Peyer's patch (tissue), 4 donors: ENCODE data around the gene AHRR. TPM values are rescaled to one million over a fixed set of nuclear protein-coding genes. Genes with fewer than 3 reads are reported as not detected.

Experiments used
- DNase-seq, 3 donors: peaks; one replicate each; pipeline ENCODE4 v3.0.0-alpha.2; 2017 to 2019
- H3K27ac ChIP-seq, 4 donors: fragments of 200-600 bp; sonication (generic); one replicate each; pipeline ENCODE4 v1.5.1; 2016 to 2019
- H3K27me3 ChIP-seq, 2 donors: fragments of 200-600 bp; sonication (generic); one replicate each; pipeline ENCODE4 v1.5.1; 2019
- H3K36me3 ChIP-seq, 3 donors: fragments of 200-600 bp; sonication (generic); one replicate each; pipeline ENCODE4 v1.5.1; 2016 to 2019
- H3K4me1 ChIP-seq, 4 donors: fragments of 200-600 bp; sonication (generic); one replicate each; pipeline ENCODE4 v1.5.1; 2016 to 2019
- H3K4me3 ChIP-seq, 4 donors: fragments of 200-600 bp; sonication (generic); 1 replicate in 3 of 4; 2 replicates in 1 of 4; pipeline ENCODE4 v1.5.1; 2016 to 2019; ENCODE audit warnings: mild to moderate bottlenecking in 1 of 4
- H3K9me3 ChIP-seq, 4 donors: fragments of 200-600 bp; sonication (generic); one replicate each; pipeline ENCODE4 v1.5.1; 2016 to 2019; ENCODE audit warnings: mild to moderate bottlenecking in 1 of 4
- POLR2A ChIP-seq, 2 donors: fragments of 450-650 bp; IDR thresholded peaks; one replicate each; pipeline ENCODE4 v1.5.1; 2017; ENCODE audit warnings: antibody characterized with exemption in 2 of 2, mild to moderate bottlenecking in 2 of 2, moderate library complexity in 2 of 2
- total RNA-seq, 4 donors: library from RNA; depleted of rRNA; stranded (reverse); fragments of >200 nt; gene quantifications; one replicate each; pipeline ENCODE4 v1.1.0, GENCODE V29; 2016
- TF ChIP-seq, protein P1 (sequence below), 6 experiments: fragments of 450-650 bp in 4 of 6; fragments of 200-600 bp in 2 of 6; sonication (generic) in 1 of 6; IDR thresholded peaks; one replicate each; pipeline ENCODE4 v1.5.1; 2017 to 2019; ENCODE audit warnings: antibody characterized with exemption in 6 of 6, mild to moderate bottlenecking in 3 of 6, moderate library complexity in 1 of 6

The AHRR gene
- total RNA-seq, 4 donors from 2014 or later = 1.6 to 28.1 (median 2.4) TPM

DNA sequence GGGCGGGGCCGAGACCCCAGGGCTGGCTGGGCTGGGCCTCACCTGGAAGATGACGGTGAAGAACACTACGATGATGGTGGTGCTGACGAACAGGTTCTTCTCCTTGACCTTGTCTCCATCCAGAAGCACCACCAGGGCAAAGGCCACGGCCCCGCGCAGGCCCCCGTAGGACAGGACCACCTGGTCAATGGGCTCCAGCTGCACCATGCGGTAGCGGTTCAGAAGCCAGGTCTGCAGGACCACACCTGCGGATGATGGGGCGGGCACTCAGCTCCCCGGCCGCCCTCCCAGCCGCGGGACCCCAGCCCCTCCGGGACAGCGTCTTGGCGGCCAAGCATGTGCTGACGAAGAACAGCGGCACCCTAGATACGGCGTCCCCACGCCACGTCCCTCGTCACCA lies 161.0 kb downstream of the AHRR start:
- no peaks in the 10 kb centered on the region for H3K27me3 ChIP-seq
- H3K36me3 ChIP-seq = peaks cover 0 to 6% (median 0%) of the 10 kb centered on the region in 3 donors
- H3K4me3 ChIP-seq = no peak overlapping the region
- H3K27ac ChIP-seq = no peak overlapping the region
- no peak for TF ChIP-seq POLR2A (IDR thresholded peaks at IDR 0.05)
- TF ChIP-seq, protein P1, sequence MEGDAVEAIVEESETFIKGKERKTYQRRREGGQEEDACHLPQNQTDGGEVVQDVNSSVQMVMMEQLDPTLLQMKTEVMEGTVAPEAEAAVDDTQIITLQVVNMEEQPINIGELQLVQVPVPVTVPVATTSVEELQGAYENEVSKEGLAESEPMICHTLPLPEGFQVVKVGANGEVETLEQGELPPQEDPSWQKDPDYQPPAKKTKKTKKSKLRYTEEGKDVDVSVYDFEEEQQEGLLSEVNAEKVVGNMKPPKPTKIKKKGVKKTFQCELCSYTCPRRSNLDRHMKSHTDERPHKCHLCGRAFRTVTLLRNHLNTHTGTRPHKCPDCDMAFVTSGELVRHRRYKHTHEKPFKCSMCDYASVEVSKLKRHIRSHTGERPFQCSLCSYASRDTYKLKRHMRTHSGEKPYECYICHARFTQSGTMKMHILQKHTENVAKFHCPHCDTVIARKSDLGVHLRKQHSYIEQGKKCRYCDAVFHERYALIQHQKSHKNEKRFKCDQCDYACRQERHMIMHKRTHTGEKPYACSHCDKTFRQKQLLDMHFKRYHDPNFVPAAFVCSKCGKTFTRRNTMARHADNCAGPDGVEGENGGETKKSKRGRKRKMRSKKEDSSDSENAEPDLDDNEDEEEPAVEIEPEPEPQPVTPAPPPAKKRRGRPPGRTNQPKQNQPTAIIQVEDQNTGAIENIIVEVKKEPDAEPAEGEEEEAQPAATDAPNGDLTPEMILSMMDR (IDR thresholded peaks at IDR 0.05) = no peak
- H3K4me1 ChIP-seq = peaks cover 0 to 7% (median 0%) of the 10 kb centered on the region in 4 donors
- DNase-seq = no peak
- H3K9me3 ChIP-seq = no peaks in the 10 kb centered on the region

DNA sequence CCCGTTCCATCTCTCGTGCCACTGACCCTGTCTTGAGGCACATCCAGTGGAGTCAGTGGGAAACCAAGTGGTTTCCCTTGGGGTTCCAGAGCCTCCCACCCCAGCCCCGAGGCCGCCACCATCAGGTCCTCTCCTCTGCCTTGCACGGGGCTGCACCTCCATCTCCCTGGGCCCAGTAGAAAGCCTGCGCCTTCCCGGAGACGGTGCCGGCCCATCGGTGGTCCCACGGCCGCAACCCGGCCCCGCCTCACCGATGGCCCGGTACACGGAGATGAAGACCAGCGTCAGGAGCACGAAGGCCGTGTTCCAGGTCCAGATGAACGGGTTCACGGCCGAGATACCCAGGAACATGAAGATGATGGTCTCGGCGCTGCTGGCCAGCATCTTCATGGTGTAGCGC lies 161.5 kb downstream of the AHRR start:
- Histone ChIP-seq H3K27me3 (no peaks in the 10 kb centered on the region), H3K27ac (no peak overlapping the region), H3K9me3 (no peaks in the 10 kb centered on the region), H3K4me3 (no peak overlapping the region), H3K36me3 (peaks cover 0 to 6% (median 0%) of the 10 kb centered on the region in 3 donors), H3K4me1 (peaks cover 0 to 7% (median 0%) of the 10 kb centered on the region in 4 donors)
- TF ChIP-seq, protein P1 (IDR thresholded peaks at IDR 0.05) = no peak
- no peak for TF ChIP-seq POLR2A (IDR thresholded peaks at IDR 0.05)
- no peak for DNase-seq

DNA sequence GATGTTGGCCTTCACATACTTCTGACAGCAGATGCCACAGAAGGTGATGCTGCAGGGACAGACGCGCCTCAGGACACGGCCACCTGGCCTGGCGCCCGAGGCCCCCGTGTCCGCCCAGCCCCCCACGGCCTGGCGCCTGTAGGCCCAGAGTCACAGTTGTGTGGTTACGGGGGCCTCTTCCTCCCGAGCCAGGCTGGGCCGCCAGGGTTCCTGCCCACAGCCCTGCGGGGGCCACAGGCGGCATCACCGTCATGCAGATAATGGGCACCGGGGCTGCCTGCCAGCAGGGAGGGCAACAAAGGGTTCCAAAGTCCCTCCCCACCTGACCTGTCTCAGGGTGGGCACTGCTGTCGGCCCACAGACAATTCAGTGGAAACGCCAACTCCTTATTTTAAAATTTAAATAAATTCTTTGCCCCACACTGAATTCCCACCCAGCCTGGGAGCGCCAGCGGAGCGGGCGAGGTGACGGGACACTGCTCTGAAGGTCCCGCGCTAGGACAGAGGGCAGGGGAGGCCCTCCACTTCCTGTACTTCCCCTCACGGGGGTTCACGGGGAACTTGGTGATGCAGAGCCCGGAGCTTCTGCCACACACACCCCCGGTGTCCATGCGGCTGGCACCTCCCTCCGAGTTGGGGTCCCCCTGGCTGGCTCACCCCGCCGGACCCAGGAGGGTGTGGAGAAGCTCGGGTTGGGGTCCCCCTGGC lies 162.1 kb downstream of the AHRR start:
- Histone ChIP-seq H3K27me3 (no peaks in the 10 kb centered on the region), H3K4me3 (no peak overlapping the region), H3K27ac (no peak overlapping the region), H3K4me1 (peaks cover 0 to 7% (median 0%) of the 10 kb centered on the region in 4 donors), H3K36me3 (peaks cover 0 to 6% (median 0%) of the 10 kb centered on the region in 3 donors), H3K9me3 (no peaks in the 10 kb centered on the region)
- no peak for DNase-seq
- TF ChIP-seq POLR2A (IDR thresholded peaks at IDR 0.05) = no peak
- TF ChIP-seq, protein P1 (IDR thresholded peaks at IDR 0.05) = no peak

DNA sequence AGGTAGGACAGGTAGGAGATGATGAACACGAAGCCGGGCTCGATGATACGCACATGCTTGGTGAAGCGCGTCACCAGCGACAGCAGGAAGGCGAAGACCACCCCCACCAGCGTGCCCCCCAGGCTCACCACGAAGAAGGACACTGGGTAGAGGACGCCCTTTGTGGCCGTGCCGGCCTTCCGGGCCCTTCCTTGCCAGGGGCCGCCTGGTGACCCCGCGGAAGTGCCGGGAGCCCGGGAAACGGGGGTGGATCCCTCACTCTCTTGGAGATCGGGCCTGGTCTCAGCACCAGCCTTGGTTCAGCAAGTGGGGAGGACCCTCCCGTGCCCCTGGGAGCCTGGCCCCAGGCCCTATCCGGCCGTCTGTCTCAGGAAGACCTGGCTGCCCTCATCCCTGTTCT lies 163.0 kb downstream of the AHRR start:
- H3K4me3 ChIP-seq = no peak overlapping the region
- TF ChIP-seq POLR2A (IDR thresholded peaks at IDR 0.05) = no peak
- TF ChIP-seq, protein P1 (IDR thresholded peaks at IDR 0.05) = no peak
- no peak overlapping the region for H3K27ac ChIP-seq
- H3K9me3 ChIP-seq = no peaks in the 10 kb centered on the region
- no peaks in the 10 kb centered on the region for H3K27me3 ChIP-seq
- H3K4me1 ChIP-seq = peaks cover 0 to 7% (median 0%) of the 10 kb centered on the region in 4 donors
- H3K36me3 ChIP-seq = peaks cover 0 to 6% (median 0%) of the 10 kb centered on the region in 3 donors
- no peak for DNase-seq

DNA sequence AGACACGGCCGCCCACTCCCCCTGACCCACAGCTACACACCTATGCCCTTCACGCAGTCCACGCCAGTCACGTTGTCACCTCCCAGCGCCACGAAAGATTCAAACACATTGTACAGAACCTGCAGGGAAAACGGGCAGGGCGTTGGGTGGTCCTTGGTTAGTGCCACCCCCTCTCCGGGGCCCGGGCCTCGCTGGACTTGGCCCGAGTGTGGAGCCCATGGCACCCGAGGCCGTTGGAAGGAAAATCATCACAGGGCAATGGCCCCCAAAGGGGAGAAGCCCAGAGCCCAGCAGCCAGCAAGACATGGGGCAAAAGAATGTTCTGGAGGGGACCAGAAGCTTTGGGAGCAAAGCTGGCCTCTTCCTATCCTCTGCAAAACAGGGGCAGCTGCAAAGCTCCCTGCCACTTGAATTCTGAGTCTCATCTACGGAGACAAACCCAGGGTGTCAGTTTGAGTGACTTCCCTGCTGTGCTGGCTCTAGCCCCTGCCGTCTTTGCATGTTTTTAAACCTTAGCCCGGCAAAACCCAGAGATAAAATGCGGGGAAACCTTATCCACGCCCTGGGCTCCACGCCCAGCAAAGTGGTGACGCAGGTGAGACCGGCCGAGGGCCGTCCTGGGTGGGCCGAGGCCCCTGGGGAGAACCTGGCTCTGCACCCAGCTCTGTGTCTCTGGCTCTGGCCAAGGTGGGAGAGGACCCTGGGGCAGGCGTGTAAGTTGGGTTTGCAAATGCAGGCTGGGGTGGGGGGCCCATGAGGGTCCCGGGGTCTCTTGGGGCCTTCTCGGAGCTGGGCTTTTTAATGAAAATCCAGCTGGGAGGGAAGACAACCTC lies 163.8 kb downstream of the AHRR start:
- H3K4me1 ChIP-seq = peaks cover 0 to 7% (median 0%) of the 10 kb centered on the region in 4 donors
- no peak overlapping the region for H3K4me3 ChIP-seq
- no peak for TF ChIP-seq POLR2A (IDR thresholded peaks at IDR 0.05)
- TF ChIP-seq, protein P1 (IDR thresholded peaks at IDR 0.05) = no peak
- peaks cover 0 to under 1% (median 0%) of the 10 kb centered on the region in 3 donors for H3K36me3 ChIP-seq
- no peaks in the 10 kb centered on the region for H3K9me3 ChIP-seq
- no peaks in the 10 kb centered on the region for H3K27me3 ChIP-seq
- H3K27ac ChIP-seq = no peak overlapping the region
- DNase-seq = no peak
